Loucy (cell line): Measurements from ENCODE around the gene KIFAP3.

ENCODE experiments used
- CTCF ChIP-seq: fragments of 200-600 bp; sonication (generic); conservative IDR thresholded peaks from 2 replicates; pipeline ENCODE4 v1.5.1; 2014; ENCODE audit warnings: mild to moderate bottlenecking, antibody characterized with exemption, low read length
- EZH2phosphoT487 ChIP-seq: fragments of 200-600 bp; IDR thresholded peaks from 2 replicates; pipeline ENCODE4 v1.6.1; 2018; ENCODE audit warnings: antibody characterized with exemption, mild to moderate bottlenecking, moderate library complexity, borderline replicate concordance

- no peak for TF ChIP-seq CTCF
- no peak for TF ChIP-seq EZH2phosphoT487
Observed at GRCh38 chr1:169873582-169874199, 200.8 kb downstream of the KIFAP3 start.
